AG09309 (cell line): Measurements from ENCODE around the gene RSAD2.

Experiments
- DNase-seq: peaks from one replicate; pipeline ENCODE4 v3.0.0-alpha.2; 2010; ENCODE audit warnings: low read depth
- H3K4me3 ChIP-seq: 2 replicates; pipeline ENCODE4 v1.5.1; 2011; ENCODE audit warnings: mild to moderate bottlenecking, low read depth, low read length, moderate library complexity; ENCODE audit not compliant: control insufficient read depth
- TF ChIP-seq, protein P1 (sequence below): IDR thresholded peaks from 2 replicates; pipeline ENCODE4 v1.5.1; 2011; ENCODE audit warnings: mild to moderate bottlenecking, low read depth, low read length, inconsistent platforms; ENCODE audit not compliant: insufficient read depth, control insufficient read depth; ENCODE audit errors: missing control alignments

RSAD2 gene

DNA sequence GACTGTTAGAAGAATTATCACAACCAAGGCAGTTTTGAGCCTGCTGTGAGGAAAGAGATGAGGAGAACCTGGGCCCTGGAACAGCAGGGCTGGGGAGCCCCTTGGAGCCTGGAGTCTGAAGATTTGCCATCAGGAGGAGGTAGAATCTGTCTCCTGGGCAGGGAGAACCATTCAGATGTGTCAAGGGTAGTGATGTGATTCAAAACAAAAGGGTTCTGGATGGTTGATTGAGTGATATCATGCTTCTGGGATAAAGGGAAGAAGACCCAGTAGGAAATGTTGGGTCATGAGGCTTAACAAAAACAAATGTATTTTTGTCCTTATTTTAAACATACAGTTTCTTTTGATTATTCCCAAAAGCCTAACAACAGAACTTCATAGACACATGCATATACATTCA is 68.2 kb downstream of the RSAD2 start:
- no peak for DNase-seq
- H3K4me3 ChIP-seq: no peak overlapping the region
- TF ChIP-seq, protein P1, sequence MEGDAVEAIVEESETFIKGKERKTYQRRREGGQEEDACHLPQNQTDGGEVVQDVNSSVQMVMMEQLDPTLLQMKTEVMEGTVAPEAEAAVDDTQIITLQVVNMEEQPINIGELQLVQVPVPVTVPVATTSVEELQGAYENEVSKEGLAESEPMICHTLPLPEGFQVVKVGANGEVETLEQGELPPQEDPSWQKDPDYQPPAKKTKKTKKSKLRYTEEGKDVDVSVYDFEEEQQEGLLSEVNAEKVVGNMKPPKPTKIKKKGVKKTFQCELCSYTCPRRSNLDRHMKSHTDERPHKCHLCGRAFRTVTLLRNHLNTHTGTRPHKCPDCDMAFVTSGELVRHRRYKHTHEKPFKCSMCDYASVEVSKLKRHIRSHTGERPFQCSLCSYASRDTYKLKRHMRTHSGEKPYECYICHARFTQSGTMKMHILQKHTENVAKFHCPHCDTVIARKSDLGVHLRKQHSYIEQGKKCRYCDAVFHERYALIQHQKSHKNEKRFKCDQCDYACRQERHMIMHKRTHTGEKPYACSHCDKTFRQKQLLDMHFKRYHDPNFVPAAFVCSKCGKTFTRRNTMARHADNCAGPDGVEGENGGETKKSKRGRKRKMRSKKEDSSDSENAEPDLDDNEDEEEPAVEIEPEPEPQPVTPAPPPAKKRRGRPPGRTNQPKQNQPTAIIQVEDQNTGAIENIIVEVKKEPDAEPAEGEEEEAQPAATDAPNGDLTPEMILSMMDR: no peak

DNA sequence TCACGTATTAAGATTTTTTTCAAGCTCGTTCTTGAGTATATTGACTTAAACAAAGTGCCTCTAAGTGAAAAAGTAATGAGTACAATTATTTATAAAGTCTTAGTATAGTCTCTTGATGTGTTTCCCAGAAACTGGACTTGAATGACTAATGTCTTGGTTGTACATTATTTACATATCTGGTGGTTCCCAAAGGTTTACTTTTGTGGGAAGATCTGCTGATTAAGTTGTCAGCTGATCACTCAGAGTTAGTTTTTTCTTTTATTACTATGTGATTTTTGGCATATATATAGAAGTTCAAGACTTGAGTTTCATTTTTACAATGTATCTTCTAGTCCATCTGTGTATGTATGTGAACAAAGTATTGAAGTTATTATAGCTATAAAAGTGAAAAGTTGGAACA is 69.1 kb downstream of the RSAD2 start:
- TF ChIP-seq, protein P1: no peak

More for the DNA sequence above, 69.1 kb downstream of the RSAD2 start:
- H3K4me3 ChIP-seq: no peak overlapping the region
- DNase-seq: peak; percentile 46
